ENCODE measurements around the gene CHRNE.

Gene CHRNE

GRCh38 chr17:4856937-4857314 is 46.0 kb downstream of the CHRNE start:
- DNase-seq (ENCODE audit: low spot score): no peak
- no peak for TF ChIP-seq CTCF (IDR thresholded peaks at IDR 0.05; ENCODE audit: extremely low read depth, missing control alignments)

DNA sequence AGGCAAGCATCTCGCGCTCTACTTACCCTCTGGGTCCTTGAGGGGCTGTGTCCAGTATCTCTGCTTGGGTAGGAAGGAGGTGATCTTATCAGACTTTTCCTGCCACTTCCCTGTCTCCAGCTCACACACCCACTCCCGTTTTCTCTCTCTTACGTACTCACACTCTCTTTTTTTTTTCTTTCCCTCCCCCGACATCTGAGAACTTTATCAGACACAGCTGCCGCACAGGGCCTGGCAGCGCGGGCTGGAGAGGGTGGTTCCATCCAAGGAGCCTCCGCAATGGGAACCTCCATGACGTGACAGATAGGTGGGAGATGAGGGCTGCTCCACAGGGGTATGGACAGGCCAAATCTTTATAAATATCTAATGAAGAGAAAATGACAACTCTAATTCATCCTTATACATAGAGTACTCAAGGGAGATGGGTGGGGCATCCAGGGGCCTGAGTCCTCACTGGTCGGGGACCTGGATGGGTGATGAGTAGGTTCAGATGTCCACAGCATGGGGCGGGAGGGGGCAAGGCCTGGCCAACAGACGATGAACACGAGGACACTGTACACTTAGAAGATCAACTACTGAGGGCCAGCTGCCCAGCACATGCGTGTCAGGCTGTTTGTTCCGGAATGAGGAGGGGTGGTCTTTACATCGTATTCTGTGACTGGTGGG is 46.5 kb downstream of the CHRNE start:
- TF ChIP-seq CTCF (IDR thresholded peaks at IDR 0.05; ENCODE audit: extremely low read depth, missing control alignments): no peak
- DNase-seq (ENCODE audit: low spot score): no peak

DNA sequence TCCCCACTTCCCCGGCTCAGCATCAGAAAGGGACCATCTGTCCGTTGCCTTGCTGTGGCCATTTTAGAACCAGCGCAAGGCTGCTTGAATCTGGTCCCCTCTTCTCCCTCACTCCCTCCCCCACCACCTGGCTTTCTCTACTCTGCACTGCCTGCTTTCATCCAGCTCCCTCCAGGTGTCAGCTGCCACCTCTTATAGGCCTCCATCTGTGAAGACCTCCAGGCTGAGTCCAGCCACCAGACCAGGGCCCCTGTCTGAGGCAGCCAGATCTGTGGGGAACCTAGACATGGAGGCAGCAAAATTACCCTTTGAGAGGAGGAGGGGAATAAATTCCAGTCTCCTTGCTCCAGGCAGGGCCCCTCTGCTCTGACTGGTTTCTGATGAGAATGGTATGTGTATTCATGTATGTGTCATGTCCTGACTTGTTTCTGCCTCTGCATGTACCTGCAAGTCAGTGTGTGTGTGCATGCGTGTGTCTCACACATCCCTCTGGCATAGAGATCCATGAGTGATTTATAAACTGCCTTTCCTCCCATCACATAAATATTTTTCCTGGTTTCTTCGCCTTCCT is 48.7 kb downstream of the CHRNE start:
- no peak for TF ChIP-seq CTCF (IDR thresholded peaks at IDR 0.05; ENCODE audit: extremely low read depth, missing control alignments)
- no peak for DNase-seq (ENCODE audit: low spot score)

GRCh38 chr17:4853208-4853671 is 49.7 kb downstream of the CHRNE start:
- no peak for TF ChIP-seq CTCF (IDR thresholded peaks at IDR 0.05; ENCODE audit: extremely low read depth, missing control alignments)
- no peak for DNase-seq (ENCODE audit: low spot score)

GRCh38 chr17:4852567-4853207 is 50.2 kb downstream of the CHRNE start:
- no peak for DNase-seq (ENCODE audit: low spot score)
- TF ChIP-seq CTCF (IDR thresholded peaks at IDR 0.05; ENCODE audit: extremely low read depth, missing control alignments): no peak

GRCh38 chr17:4851084-4851483 is 51.8 kb downstream of the CHRNE start:
- no peak for TF ChIP-seq CTCF (IDR thresholded peaks at IDR 0.05; ENCODE audit: extremely low read depth, missing control alignments)
- DNase-seq (ENCODE audit: low spot score): no peak

DNA sequence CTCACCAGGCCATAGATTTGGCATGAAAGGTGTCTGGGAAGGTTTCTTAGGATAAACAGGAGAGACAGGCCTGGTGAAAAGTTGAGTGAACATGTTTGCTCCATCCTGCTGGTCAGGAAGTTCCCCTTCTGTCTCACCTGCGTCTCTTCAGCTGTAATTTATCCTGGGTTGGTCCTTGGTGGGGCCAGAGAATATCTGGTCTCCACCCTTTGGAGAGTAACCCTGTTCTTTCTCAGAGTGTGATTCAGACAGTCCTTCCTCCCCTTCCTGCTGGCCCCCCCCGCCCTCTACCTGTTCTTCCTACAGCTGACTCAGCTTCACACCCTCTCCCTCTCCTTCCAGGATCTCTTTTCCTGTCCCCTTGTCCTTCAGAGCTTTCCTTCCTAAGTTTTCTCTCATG is 52.7 kb downstream of the CHRNE start:
- no peak for TF ChIP-seq CTCF (IDR thresholded peaks at IDR 0.05; ENCODE audit: extremely low read depth, missing control alignments)
- no peak for DNase-seq (ENCODE audit: low spot score)
